Aorta (tissue), 5 donors: ENCODE measurements around the gene ITSN1. TPM values are rescaled to one million over a fixed set of nuclear protein-coding genes. Genes with fewer than 3 reads are reported as not detected.

Source experiments
- ATAC-seq: fragments of 200-7000 bp; cut with Tn5 transposase; one replicate; pipeline ENCODE4 v1.9.1; 2022; ENCODE audit warnings: moderate library complexity; ENCODE audit not compliant: low FRiP score
- DNase-seq, 2 donors: peaks; one replicate each; pipeline ENCODE4 v3.0.0-alpha.2; 2020
- H3K27ac ChIP-seq, 2 donors: one replicate each; pipeline ENCODE4 v1.5.1; 2013; ENCODE audit warnings: low read length in 2 of 2, mild to moderate bottlenecking in 2 of 2, moderate library complexity in 2 of 2, control low read depth in 1 of 2, inconsistent platforms in 1 of 2, low read depth in 1 of 2
- H3K27me3 ChIP-seq, 2 donors: one replicate each; pipeline ENCODE4 v1.6.1; 2013; ENCODE audit warnings: control low read depth in 1 of 2, low read length in 1 of 2, mild to moderate bottlenecking in 1 of 2, moderate library complexity in 1 of 2; ENCODE audit not compliant: insufficient read depth in 2 of 2, control insufficient read depth in 1 of 2
- H3K36me3 ChIP-seq, 2 donors: one replicate each; pipeline ENCODE4 v1.6.1; 2013; ENCODE audit warnings: control low read depth in 1 of 2, low read length in 1 of 2, mild to moderate bottlenecking in 1 of 2; ENCODE audit not compliant: insufficient read depth in 2 of 2, control insufficient read depth in 1 of 2
- H3K4me1 ChIP-seq, 2 donors: one replicate each; pipeline ENCODE4 v1.6.1; 2013; ENCODE audit warnings: low read length in 2 of 2, control low read depth in 1 of 2, mild to moderate bottlenecking in 1 of 2, moderate library complexity in 1 of 2; ENCODE audit not compliant: insufficient read depth in 2 of 2, control insufficient read depth in 1 of 2
- H3K4me3 ChIP-seq, 2 donors: one replicate each; pipeline ENCODE4 v1.5.1; 2013; ENCODE audit warnings: low read length in 2 of 2, control low read depth in 1 of 2, mild to moderate bottlenecking in 1 of 2
- H3K9me3 ChIP-seq: one replicate; pipeline ENCODE4 v1.6.1; 2013; ENCODE audit warnings: mild to moderate bottlenecking, low read length; ENCODE audit not compliant: control insufficient read depth
- WGBS, 2 donors: extraction: QIAGEN DNeasy Blood & Tissue Kit; methylation state at CpG; one replicate each; pipeline ENCODE4 v1.1.7; 2013; 5-methylcytosine and 5-hydroxymethylcytosine counted together
- intact Hi-C, 2 donors: fragments of 100-400 bp; cut with DNase I; formaldehyde crosslinking; loops; one replicate each; pipeline versions ENCODE4 v1.14.2 to v1.15.0; 2022
- polyA plus RNA-seq, 2 donors: library from polyadenylated mRNA; stranded (reverse); fragments of 200-250 nt; gene quantifications; one replicate each; pipeline ENCODE4 v1.2.3, GENCODE V29; 2013
- total RNA-seq, 2 donors: library from RNA; stranded (reverse); fragmentation: NEBNext Ultra II Directional; extraction: Animal tissue kit (Norgen Biotek cat#: 25700); gene quantifications; one replicate each; pipeline ENCODE4 v1.2.1, GENCODE V29; 2021
- donor health status: healthy with polysubstance abuse.
- donor health status: Bipolar disorder and iron deficiency.
- donor health status: DM: no; HTN: no; CAD: no.
- donor health status: DM: no; HTN: no; CAD: no.
- donor health status: DM: yes; HTN: yes; CAD: no.

Gene ITSN1
- total and polyA plus RNA-seq, 4 donors = 20.8 to 103 (median 37.1) TPM

DNA sequence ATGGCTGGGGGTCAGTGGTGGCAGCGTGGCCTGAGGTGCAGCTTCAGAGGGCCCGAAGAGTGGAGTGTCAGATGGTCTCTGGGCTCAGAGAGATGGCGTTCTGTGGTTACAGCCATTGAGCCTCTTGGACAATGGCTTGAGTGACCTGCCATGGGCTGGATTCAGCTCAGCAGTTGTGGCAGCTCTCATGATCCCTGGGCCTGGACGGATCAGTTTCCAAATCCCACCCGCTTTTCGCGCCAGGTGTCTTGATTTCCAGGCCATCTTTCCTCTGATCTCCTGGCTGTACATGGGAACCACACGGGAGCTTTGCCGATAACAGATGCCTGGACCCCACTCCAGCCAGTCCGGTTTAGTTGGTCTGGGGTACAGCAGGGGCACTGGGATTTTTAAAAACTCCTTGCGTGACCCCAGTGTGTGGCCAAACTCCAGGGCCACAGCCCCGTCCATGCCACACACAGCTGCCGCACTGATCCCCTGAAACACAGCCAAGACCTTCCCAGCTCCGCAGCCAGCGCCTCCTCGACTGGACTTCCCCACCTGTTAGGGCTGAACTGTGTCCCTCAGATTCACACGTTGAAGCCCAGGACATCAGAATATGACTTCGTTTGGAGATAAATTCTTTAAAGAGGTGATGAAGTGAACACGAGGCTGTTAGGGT is 205.4 kb downstream of the ITSN1 start:
- WGBS, 2 donors = 95% methylated on average over 19 of the region's 19 CpGs
- no peak overlapping the region for H3K4me3 ChIP-seq
- H3K27ac ChIP-seq = no peak overlapping the region
- no peaks in the 10 kb centered on the region for H3K36me3 ChIP-seq
- ATAC-seq (no peak), DNase-seq (no peak)
- H3K9me3 ChIP-seq = no peaks in the 10 kb centered on the region
- intact Hi-C loops = no loop called here
- H3K4me1 ChIP-seq = no peaks in the 10 kb centered on the region
- no peaks in the 10 kb centered on the region for H3K27me3 ChIP-seq

GRCh38 chr21:33848249-33848953 is 206.1 kb downstream of the ITSN1 start:
- Histone ChIP-seq H3K4me3 (no peak overlapping the region), H3K4me1 (no peaks in the 10 kb centered on the region), H3K9me3 (no peaks in the 10 kb centered on the region), H3K27ac (no peak overlapping the region), H3K27me3 (no peaks in the 10 kb centered on the region), H3K36me3 (no peaks in the 10 kb centered on the region)
- DNase-seq (no peak), ATAC-seq (no peak)
- intact Hi-C loops = no loop called here
- 92 to 94% methylated on average over 17 of the region's 17 CpGs for WGBS, 2 donors

DNA sequence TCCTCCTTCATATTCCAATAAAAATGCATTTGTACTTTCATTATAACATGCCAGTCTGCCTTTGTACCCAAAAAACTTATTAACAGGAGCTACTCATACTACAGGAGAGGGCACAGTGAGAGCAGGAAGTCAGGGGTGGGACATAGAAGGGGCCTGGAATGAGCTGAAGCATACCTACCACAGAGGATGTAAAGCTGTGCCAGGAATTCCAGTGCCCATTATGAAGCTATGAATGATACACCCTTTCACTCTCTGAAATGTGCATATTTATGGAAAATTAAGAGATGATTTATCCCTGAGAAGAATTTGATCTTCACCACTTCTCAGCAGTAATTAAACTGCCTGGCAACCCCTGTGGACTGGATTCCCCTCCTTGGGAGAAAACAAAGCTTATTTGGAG is 207.5 kb downstream of the ITSN1 start:
- intact Hi-C loops = no loop called here
- no peak overlapping the region for H3K27ac ChIP-seq
- H3K4me3 ChIP-seq = no peak overlapping the region
- no peaks in the 10 kb centered on the region for H3K4me1 ChIP-seq
- H3K36me3 ChIP-seq = no peaks in the 10 kb centered on the region
- no peaks in the 10 kb centered on the region for H3K27me3 ChIP-seq
- DNase-seq = no peak
- no peaks in the 10 kb centered on the region for H3K9me3 ChIP-seq
- ATAC-seq = no peak

DNA sequence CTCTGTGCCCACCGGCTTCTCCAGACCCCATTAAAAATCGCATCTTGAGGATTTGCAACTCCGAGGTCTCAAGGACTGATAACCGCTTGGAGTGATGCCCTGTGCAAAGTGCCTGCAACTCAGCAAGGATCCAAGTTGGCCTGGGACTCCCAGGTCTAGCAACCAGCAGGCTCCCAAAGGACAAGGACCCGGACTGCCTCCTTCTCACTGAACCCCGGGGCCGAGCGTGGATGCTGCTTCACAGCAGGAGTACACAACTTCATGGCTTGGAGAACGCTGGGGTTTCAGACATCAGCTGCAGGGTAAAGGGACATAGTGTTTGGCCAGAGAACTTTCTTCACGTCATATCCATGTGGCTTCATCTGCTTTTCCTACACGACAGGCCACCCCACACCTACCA is 208.1 kb downstream of the ITSN1 start:
- no peaks in the 10 kb centered on the region for H3K27me3 ChIP-seq
- H3K36me3 ChIP-seq = no peaks in the 10 kb centered on the region
- no peak overlapping the region for H3K4me3 ChIP-seq
- no peaks in the 10 kb centered on the region for H3K4me1 ChIP-seq
- intact Hi-C loops = no loop called here
- no peaks in the 10 kb centered on the region for H3K9me3 ChIP-seq
- ATAC-seq (no peak), DNase-seq (no peak)
- WGBS, 2 donors = 72 to 75% methylated on average over 11 of the region's 11 CpGs
- no peak overlapping the region for H3K27ac ChIP-seq

GRCh38 chr21:33850985-33851384 is 208.7 kb downstream of the ITSN1 start:
- Histone ChIP-seq H3K36me3 (no peaks in the 10 kb centered on the region), H3K27ac (no peak overlapping the region), H3K4me1 (no peaks in the 10 kb centered on the region), H3K9me3 (no peaks in the 10 kb centered on the region), H3K4me3 (no peak overlapping the region), H3K27me3 (no peaks in the 10 kb centered on the region)
- WGBS, 2 donors = 93 to 96% methylated on average over 9 of the region's 9 CpGs
- no peak for ATAC-seq
- intact Hi-C loops = no loop called here
- no peak for DNase-seq

DNA sequence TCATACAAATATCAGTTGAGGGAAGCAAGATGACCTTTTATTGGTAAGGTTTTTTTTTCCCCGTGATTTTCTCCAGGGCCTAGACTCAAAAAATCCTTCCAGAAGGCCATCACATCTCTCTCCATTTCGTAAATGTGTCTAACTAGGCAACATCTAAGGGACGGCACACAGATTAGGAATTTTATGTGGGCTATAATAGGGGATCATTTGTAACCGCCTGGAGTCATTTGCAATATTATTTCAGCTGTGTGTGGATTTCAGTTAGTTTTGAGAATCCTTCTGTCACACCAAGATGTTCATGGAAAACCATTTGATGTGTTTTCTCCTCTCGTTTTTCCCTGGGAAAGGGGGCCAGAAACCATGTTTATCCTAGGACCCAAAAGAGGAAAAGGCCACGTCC is 210.2 kb downstream of the ITSN1 start:
- no peaks in the 10 kb centered on the region for H3K36me3 ChIP-seq
- ATAC-seq (no peak), DNase-seq (no peak)
- no peak overlapping the region for H3K4me3 ChIP-seq
- intact Hi-C loops = no loop called here
- 80 to 82% methylated on average over 6 of the region's 6 CpGs for WGBS, 2 donors
- no peaks in the 10 kb centered on the region for H3K27me3 ChIP-seq
- no peaks in the 10 kb centered on the region for H3K9me3 ChIP-seq
- H3K4me1 ChIP-seq = no peaks in the 10 kb centered on the region
- no peak overlapping the region for H3K27ac ChIP-seq

DNA sequence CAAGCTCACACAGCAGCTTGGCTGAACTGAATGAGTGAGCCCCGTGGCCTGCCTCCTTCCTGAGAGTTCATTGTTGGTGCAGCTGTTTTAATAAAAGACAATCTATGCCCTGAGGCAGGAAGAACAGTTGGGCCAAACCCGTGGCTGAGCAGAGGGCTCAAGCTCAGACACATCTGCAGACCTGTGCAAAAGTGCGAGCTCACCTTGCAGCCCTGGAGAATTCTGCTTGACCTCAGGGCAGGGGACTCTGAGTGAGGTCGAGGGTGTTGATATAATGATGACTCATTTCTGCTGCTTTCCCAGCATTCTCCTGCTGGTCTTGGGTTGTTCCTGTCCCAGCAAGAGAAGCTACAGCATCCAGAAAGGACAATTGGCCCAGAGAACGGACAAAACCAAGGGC is 212.3 kb downstream of the ITSN1 start:
- no peak for DNase-seq
- no peak overlapping the region for H3K27ac ChIP-seq
- no peaks in the 10 kb centered on the region for H3K27me3 ChIP-seq
- H3K4me3 ChIP-seq = no peak overlapping the region
- H3K9me3 ChIP-seq = no peaks in the 10 kb centered on the region
- WGBS, 2 donors = 58 to 62% methylated on average over 5 of the region's 5 CpGs
- H3K4me1 ChIP-seq = no peaks in the 10 kb centered on the region
- no peaks in the 10 kb centered on the region for H3K36me3 ChIP-seq
- intact Hi-C loops = no loop called here
- no peak for ATAC-seq

DNA sequence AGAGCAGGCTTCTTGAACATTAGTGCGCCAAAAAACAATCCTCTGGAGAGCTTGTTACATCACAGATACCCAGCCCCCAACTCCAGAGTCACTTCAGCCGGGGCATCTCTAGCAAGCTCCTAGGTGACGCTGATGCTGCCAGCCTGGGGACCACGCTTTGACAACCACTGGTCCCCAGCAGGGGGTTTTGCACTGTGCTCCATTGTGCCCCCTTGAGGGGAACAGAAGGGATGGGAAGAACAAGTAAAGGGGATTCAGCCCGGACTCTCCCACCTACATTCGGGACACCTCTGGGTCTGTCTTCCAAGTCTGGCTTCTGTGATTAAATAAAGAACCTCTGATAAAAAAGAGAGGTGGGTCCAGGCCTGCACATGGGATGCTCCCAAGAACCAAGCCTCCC is 212.9 kb downstream of the ITSN1 start:
- Histone ChIP-seq H3K4me3 (no peak overlapping the region), H3K4me1 (no peaks in the 10 kb centered on the region), H3K9me3 (no peaks in the 10 kb centered on the region), H3K36me3 (no peaks in the 10 kb centered on the region), H3K27ac (no peak overlapping the region), H3K27me3 (no peaks in the 10 kb centered on the region)
- 96% methylated on average over 6 of the region's 6 CpGs for WGBS, 2 donors
- ATAC-seq (no peak), DNase-seq (no peak)
- intact Hi-C loops = no loop called here

DNA sequence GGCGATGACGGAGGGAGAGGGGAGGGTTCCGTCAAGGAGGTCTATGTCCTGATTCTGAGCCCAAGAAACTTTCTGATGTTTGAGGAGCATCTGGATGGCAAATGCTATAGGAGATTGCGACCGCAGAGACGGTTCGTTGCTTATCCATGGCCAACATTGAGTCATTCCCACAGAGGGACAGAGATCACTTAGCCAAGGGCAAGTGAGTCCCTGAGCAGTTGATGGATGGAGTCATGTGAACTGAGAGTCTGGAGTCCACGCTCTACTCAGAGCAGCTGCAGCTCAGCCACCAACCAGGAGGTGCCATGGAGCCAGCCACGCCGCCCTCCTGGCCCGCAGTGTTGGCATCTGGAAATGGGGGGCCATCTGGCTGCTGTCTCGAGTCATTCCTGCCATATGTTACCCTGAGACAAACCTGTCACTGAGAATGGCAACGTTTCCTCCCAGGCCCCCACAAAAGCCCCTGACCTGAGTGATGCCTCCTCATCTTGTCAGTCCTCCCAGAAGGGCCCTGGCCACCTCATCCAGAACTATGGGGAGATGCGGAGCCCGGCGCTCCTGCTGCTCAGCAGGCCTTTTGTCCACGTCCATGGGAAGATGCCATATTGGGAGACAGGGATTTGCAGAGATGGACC is 214.7 kb downstream of the ITSN1 start:
- no peak for ATAC-seq
- no peaks in the 10 kb centered on the region for H3K9me3 ChIP-seq
- no peak overlapping the region for H3K4me3 ChIP-seq
- no peak for DNase-seq
- H3K36me3 ChIP-seq = no peaks in the 10 kb centered on the region
- intact Hi-C loops = no loop called here
- H3K4me1 ChIP-seq = no peaks in the 10 kb centered on the region
- H3K27ac ChIP-seq = no peak overlapping the region
- WGBS, 2 donors = 95 to 96% methylated on average over 17 of the region's 17 CpGs
- H3K27me3 ChIP-seq = no peaks in the 10 kb centered on the region
